Heart left ventricle (tissue), 16 donors: ENCODE data around the gene OR5W2. TPM values are rescaled to one million over a fixed set of nuclear protein-coding genes. Genes with fewer than 3 reads are reported as not detected.

Source experiments
- ATAC-seq, 4 donors: fragments of 200-7000 bp; cut with Tn5 transposase; one replicate each; pipeline ENCODE4 v1.9.1; 2020 to 2022; ENCODE audit warnings: moderate library complexity in 4 of 4, mild to moderate bottlenecking in 3 of 4, moderate number of reproducible peaks in 1 of 4
- DNase-seq, 5 donors: peaks; one replicate each; pipeline ENCODE4 v3.0.0-alpha.2; 2020
- H3K27ac ChIP-seq, 12 donors: fragments of 200-600 bp; sonication (generic) in 4 of 12; one replicate each; pipeline versions ENCODE4 v1.5.0 to v1.8.0; 2016 to 2022; ENCODE audit warnings: mild to moderate bottlenecking in 2 of 12
- H3K27me3 ChIP-seq, 9 donors: fragments of 200-600 bp; sonication (generic) in 2 of 9; one replicate each; pipeline versions ENCODE4 v1.5.1 to v1.8.0; 2016 to 2022; ENCODE audit warnings: mild to moderate bottlenecking in 3 of 9
- H3K36me3 ChIP-seq, 9 donors: fragments of 200-600 bp; sonication (generic) in 2 of 9; one replicate each; pipeline versions ENCODE4 v1.5.0 to v1.8.0; 2018 to 2022; ENCODE audit warnings: mild to moderate bottlenecking in 2 of 9
- H3K4me1 ChIP-seq, 12 donors: fragments of 200-600 bp; sonication (generic) in 4 of 12; one replicate each; pipeline versions ENCODE4 v1.5.0 to v1.8.0; 2016 to 2022; ENCODE audit warnings: mild to moderate bottlenecking in 3 of 12
- H3K4me3 ChIP-seq, 12 donors: fragments of 200-600 bp; sonication (generic) in 4 of 12; one replicate each; pipeline versions ENCODE4 v1.5.0 to v1.8.0; 2017 to 2022; ENCODE audit warnings: mild to moderate bottlenecking in 9 of 12, moderate library complexity in 4 of 12
- H3K9me3 ChIP-seq, 12 donors: fragments of 200-600 bp; sonication (generic) in 4 of 12; one replicate each; pipeline versions ENCODE4 v1.5.0 to v1.8.0; 2016 to 2022; ENCODE audit warnings: mild to moderate bottlenecking in 1 of 12
- POLR2A ChIP-seq, 2 donors: fragments of 450-650 bp; IDR thresholded peaks; one replicate each; pipeline ENCODE4 v1.6.1; 2017; ENCODE audit warnings: antibody characterized with exemption in 2 of 2, mild to moderate bottlenecking in 2 of 2, moderate library complexity in 2 of 2
- WGBS, 4 donors: extraction: QIAGEN DNeasy Blood & Tissue Kit in 2 of 4; methylation state at CpG; one replicate each; pipeline versions ENCODE4 v1.1.5 to v1.1.7; 2013 to 2018; 5-methylcytosine and 5-hydroxymethylcytosine counted together
- intact Hi-C, 10 donors: fragments of 100-400 bp; cut with DNase I; formaldehyde crosslinking; loops; one replicate each; pipeline versions ENCODE4 v1.11.1 to v1.14.2; 2022
- long read RNA-seq, 3 donors: library from polyadenylated mRNA; unstranded; transcript quantifications; one replicate each; pipeline ENCODE4 v2.0.0, GENCODE V29; 2020 to 2021
- polyA plus RNA-seq, 2 donors: library from polyadenylated mRNA; stranded (reverse); fragments of 200-250 nt; gene quantifications; one replicate each; pipeline ENCODE4 v1.2.3, GENCODE V29; 2013
- total RNA-seq, 9 donors: library from RNA; depleted of rRNA in 2 of 9; stranded (reverse); fragments of >200 nt in 2 of 9; fragmentation: NEBNext Ultra II Directional in 3 of 9; extraction: Animal tissue kit (Norgen Biotek cat#: 25700) in 3 of 9; gene quantifications; one replicate each; pipeline versions ENCODE4 v1.1.0 to v1.2.4, GENCODE V29; 2016 to 2023
- TF ChIP-seq, protein P1 (sequence below), 12 donors: fragments of 200-600 bp; sonication (generic) in 4 of 12; IDR thresholded peaks; one replicate each; pipeline versions ENCODE4 v1.5.0 to v1.8.0; 2018 to 2022; ENCODE audit warnings: antibody characterized with exemption in 12 of 12, mild to moderate bottlenecking in 5 of 12
- donor health status: ischemic (EF 13 %, LVEDD 7.1; RV severe dilation, severe dysfunction).
- donor health status: healthy with polysubstance abuse.
- donor health status: DM: no; HTN: yes; CAD: no.
- donor health status: DM: no; HTN: no; CAD: no.
- donor health status: ischemic (EF 25% LVEDD 6.9; RV normal size, moderate dysfunction).
- donor health status: ischemic (EF 25% LVEDD 5.7; RV mildly dilated, moderate dysfunction).
- donor health status: healthy.
- donor health status: DM: yes; HTN: yes; CAD: no.
- donor health status: ischemic (EF 35%, LVEDD 5.7; RV mildly dilated, moderate dysfunction).
- donor health status: nonischemic (EF 11% LVEDD 7.7; RV severe dilation, severe dysfunction).
- donor health status: DM: yes; HTN: yes; CAD: no.
- donor health status: PGD.
- donor health status: ischemic (EF 29% LVEDD 5.4; RV normal size, mild dysfunction).
- donor health status: nonischemic (EF 23%, LVEDD 6.1; RV moderate dilation, normal function).

The OR5W2 gene
- total RNA-seq (not detected), polyA plus RNA-seq (not detected)
- long read RNA-seq, donor 1: 0 reads
- long read RNA-seq, donor 2: 0 reads
- long read RNA-seq, donor 3: 0 reads

DNA sequence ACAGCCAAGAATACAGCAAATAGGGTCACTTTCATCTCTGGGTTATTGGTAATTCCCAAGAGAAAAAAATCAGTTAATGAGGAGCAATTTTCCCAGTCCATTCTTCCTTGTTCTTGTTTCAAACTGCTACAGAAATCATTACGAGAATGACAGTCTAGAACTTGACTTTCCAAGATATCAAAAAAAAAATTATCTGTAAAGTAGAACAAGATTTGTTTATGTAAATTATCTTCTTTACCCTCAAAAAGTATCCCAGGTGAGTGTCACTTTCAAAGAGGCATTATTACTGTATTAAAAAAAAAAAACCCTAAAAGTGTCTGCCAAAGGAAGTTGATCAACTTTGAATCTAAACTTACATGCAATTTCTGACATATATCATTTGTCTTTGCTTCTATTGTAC, at the start of gene OR5W2:
Gene OR5W2, minus strand, starts transcription at position 101 of the 400 bp plus-strand sequence. Its CDS starts 0 bp downstream, at position 101.
- Histone ChIP-seq H3K9me3 (no peaks in the 10 kb centered on the region), H3K4me1 (no peaks in the 10 kb centered on the region), H3K27ac (no peak within 1 kb of the TSS), H3K27me3 (no peaks in the 10 kb centered on the region), H3K4me3 (no peak within 1 kb of the TSS), H3K36me3 (no peaks in the 10 kb centered on the region)
- intact Hi-C loops: no loop called here
- DNase-seq: no peak
- no peak for ATAC-seq
- TF ChIP-seq POLR2A (IDR thresholded peaks at IDR 0.05): no peak
- TF ChIP-seq, protein P1, sequence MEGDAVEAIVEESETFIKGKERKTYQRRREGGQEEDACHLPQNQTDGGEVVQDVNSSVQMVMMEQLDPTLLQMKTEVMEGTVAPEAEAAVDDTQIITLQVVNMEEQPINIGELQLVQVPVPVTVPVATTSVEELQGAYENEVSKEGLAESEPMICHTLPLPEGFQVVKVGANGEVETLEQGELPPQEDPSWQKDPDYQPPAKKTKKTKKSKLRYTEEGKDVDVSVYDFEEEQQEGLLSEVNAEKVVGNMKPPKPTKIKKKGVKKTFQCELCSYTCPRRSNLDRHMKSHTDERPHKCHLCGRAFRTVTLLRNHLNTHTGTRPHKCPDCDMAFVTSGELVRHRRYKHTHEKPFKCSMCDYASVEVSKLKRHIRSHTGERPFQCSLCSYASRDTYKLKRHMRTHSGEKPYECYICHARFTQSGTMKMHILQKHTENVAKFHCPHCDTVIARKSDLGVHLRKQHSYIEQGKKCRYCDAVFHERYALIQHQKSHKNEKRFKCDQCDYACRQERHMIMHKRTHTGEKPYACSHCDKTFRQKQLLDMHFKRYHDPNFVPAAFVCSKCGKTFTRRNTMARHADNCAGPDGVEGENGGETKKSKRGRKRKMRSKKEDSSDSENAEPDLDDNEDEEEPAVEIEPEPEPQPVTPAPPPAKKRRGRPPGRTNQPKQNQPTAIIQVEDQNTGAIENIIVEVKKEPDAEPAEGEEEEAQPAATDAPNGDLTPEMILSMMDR (IDR thresholded peaks at IDR 0.05): no peak
- WGBS, 4 donors: 49 to 71% (median 60%) methylated on average over 1 of the region's 1 CpG

DNA sequence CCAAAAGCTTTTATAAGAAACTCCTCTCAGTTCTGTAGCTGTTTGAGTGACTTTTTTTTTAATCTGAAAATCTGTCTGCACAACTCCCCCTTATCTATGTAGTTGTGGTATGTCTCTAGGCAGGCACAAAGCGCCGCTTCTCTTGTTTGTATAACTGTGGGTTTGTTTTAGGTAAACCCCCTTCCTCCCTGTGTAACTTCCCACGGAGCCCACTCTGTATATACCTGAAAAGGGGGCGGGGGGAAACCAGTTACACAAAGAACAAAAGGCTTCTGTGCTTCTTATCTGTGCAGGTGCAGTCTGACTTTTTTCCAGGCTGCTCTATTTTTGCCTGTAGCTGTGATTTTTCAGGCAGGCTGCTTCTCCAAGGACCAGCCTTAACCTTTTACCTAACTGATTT, 42.1 kb upstream of the OR5W2 start:
- intact Hi-C loops: no loop called here

DNA sequence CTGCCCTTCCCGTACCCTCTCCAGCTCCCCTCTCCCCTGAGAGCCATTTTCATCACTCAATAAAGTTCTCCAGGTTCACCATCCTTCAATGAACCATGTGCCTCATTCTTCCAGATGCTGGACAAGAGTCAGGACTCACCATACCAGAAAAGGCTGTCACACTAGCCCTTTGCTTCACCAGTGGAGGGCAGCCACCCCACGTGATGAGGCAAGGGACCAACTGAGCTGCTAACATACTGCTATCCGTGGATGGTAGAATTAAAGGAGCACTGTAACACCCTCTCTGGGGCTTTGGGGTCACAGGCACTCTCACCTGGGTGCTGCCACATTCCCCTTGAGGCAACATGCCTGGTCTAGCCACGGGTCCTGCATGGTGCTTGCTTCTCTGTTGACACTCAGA, 34.9 kb upstream of the OR5W2 start:
- Histone ChIP-seq H3K4me1 (no peaks in the 10 kb centered on the region), H3K27me3 (no peaks in the 10 kb centered on the region), H3K27ac (no peak overlapping the region), H3K4me3 (no peak overlapping the region), H3K9me3 (no peaks in the 10 kb centered on the region), H3K36me3 (no peaks in the 10 kb centered on the region)
- intact Hi-C loops: loop anchor here in 6 of 10 donors (5.0 to 10.0 kb wide), 2 partner anchors 833 to 835 kb away; no protein-coding TSS in a partner anchor
- ATAC-seq (no peak), DNase-seq (no peak)
- TF ChIP-seq POLR2A (IDR thresholded peaks at IDR 0.05): no peak
- TF ChIP-seq, protein P1 (IDR thresholded peaks at IDR 0.05): no peak
- 45 to 57% (median 51%) methylated on average over 4 of the region's 4 CpGs for WGBS, 4 donors

More for the DNA sequence above, 42.1 kb upstream of the OR5W2 start:
- Histone ChIP-seq H3K9me3 (no peaks in the 10 kb centered on the region), H3K36me3 (no peaks in the 10 kb centered on the region), H3K4me3 (no peak overlapping the region), H3K27me3 (no peaks in the 10 kb centered on the region), H3K27ac (no peak overlapping the region), H3K4me1 (no peaks in the 10 kb centered on the region)
- WGBS, 4 donors: 63 to 73% (median 67%) methylated on average over 4 of the region's 4 CpGs
- no peak for DNase-seq
- no peak for TF ChIP-seq POLR2A (IDR thresholded peaks at IDR 0.05)
- TF ChIP-seq, protein P1 (IDR thresholded peaks at IDR 0.05): no peak
- ATAC-seq: no peak

GRCh38 chr11:55942785-55943392, 28.5 kb upstream of the OR5W2 start:
- no peaks in the 10 kb centered on the region for H3K4me1 ChIP-seq
- H3K4me3 ChIP-seq: no peak overlapping the region
- no peaks in the 10 kb centered on the region for H3K27me3 ChIP-seq
- H3K27ac ChIP-seq: no peak overlapping the region
- TF ChIP-seq, protein P1 (IDR thresholded peaks at IDR 0.05): peak in 10 of 12 donors; percentile 14 to 53 (median 34)
- TF ChIP-seq POLR2A (IDR thresholded peaks at IDR 0.05): no peak
- ATAC-seq (no peak), DNase-seq (no peak)
- 1 to 12% (median 2%) methylated on average over 3 of the region's 3 CpGs for WGBS, 4 donors
- H3K36me3 ChIP-seq: no peaks in the 10 kb centered on the region
- intact Hi-C loops: loop anchor here in 7 of 10 donors (5.0 to 10.0 kb wide), 2 partner anchors 839 to 842 kb away; no protein-coding TSS in a partner anchor
- no peaks in the 10 kb centered on the region for H3K9me3 ChIP-seq
